ENCODE data around the gene RAP1GAP2. TPM values are rescaled to one million over a fixed set of nuclear protein-coding genes. Genes with fewer than 3 reads are reported as not detected.
A peak's percentile ranks its signal among the peaks of the same experiment; 100 is the strongest.

The RAP1GAP2 gene
- total RNA-seq, 4 donors from 2014 or later = 10.8 to 18.3 (median 12.6) TPM

DNA sequence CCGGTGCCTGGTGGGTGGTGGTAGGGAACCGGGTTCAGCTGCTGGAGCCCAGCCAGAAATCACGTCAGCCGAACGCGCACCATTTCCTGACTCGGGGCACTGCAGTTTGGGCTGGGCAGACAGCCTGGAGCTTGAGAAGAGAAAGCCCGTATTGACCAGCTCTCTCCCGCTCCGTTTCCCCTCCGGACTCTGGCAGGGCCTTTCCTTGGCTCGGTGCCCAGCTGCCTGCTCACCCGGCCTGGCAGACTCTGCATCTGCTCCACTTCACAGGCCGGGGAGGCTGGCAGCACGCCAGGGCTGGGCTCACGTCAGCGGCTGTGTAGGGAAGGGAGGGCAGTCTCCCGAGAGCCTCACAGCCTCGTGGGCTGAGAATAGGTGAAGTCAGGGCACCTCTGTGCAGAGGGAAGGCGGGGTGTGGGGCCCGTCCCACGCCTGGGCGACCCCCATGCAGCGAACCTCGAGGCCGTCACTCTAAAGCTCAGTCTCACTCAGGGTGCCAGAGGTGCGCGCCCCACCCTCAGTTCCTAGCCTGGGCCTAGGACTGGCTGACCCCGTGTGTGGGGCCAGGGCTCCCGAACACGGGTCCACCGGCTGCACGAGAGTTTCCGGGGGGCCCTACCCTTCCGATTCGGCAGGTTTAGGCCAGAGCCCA is 208.0 kb downstream of the RAP1GAP2 start:
- no peaks in the 10 kb centered on the region for H3K36me3 ChIP-seq
- TF ChIP-seq POLR2AphosphoS5 (IDR thresholded peaks at IDR 0.05) (peak in 1 of 3 donors; percentile 48), POLR2A (IDR thresholded peaks at IDR 0.05) (no peak)
- DNase-seq (ENCODE audit: low spot score in 2 of 2) = peak; percentile 98
- peak overlapping the region; percentile 34 for H3K4me3 ChIP-seq
- H3K9me3 ChIP-seq = no peaks in the 10 kb centered on the region
- 4% methylated on average over 17 of the region's 36 CpGs for WGBS
- peaks cover 30% of the 10 kb centered on the region for H3K4me1 ChIP-seq
- peak overlapping the region; percentile 78 for H3K27ac ChIP-seq
- no peaks in the 10 kb centered on the region for H3K27me3 ChIP-seq

DNA sequence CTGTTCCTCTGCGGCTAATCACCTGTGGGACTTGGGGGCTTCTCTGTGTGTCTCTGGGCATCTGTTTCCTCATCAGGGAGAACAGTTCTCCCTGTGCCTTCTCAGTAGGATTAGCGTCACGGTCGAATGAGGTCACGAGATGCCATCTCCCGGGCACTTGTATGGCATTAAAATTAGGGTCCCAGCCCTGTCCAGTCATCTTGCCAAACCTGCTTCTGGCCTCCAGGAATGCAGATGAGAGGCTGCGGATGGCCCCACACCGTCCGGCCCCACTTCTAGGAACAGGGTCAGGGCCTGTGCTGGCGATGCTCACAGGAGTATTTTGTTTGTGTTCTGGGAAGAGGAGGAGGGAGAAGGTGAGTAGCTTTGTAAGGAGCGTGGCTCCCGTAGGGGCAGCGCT is 208.7 kb downstream of the RAP1GAP2 start:
- H3K4me3 ChIP-seq = peak overlapping the region; percentile 34
- DNase-seq (ENCODE audit: low spot score in 2 of 2) = no peak

DNA sequence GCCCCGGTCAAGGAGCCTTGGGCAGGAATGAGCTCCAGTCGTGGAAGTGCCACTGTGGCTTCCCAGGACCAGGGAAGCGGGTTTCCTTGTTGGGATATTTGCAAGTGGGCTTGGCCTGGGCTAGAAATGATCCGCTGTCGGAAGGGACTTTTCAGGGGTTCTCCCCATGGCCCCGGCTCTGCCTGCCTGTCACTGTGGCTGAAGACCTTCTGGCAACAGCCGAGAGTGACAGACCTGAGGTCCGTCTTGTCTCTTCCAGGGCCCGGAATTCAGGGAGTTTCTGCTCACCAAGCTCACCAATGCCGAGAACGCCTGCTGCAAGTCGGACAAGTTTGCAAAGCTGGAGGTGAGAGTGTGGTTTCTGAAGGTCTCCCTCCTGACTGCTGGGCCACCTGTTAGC is 209.5 kb downstream of the RAP1GAP2 start:
- DNase-seq (ENCODE audit: low spot score in 2 of 2) = no peak
- Histone ChIP-seq H3K36me3 (peaks cover 5% of the 10 kb centered on the region), H3K4me3 (no peak overlapping the region), H3K27me3 (no peaks in the 10 kb centered on the region), H3K9me3 (no peaks in the 10 kb centered on the region), H3K27ac (no peak overlapping the region), H3K4me1 (peaks cover 30% of the 10 kb centered on the region)
- TF ChIP-seq, protein P1, sequence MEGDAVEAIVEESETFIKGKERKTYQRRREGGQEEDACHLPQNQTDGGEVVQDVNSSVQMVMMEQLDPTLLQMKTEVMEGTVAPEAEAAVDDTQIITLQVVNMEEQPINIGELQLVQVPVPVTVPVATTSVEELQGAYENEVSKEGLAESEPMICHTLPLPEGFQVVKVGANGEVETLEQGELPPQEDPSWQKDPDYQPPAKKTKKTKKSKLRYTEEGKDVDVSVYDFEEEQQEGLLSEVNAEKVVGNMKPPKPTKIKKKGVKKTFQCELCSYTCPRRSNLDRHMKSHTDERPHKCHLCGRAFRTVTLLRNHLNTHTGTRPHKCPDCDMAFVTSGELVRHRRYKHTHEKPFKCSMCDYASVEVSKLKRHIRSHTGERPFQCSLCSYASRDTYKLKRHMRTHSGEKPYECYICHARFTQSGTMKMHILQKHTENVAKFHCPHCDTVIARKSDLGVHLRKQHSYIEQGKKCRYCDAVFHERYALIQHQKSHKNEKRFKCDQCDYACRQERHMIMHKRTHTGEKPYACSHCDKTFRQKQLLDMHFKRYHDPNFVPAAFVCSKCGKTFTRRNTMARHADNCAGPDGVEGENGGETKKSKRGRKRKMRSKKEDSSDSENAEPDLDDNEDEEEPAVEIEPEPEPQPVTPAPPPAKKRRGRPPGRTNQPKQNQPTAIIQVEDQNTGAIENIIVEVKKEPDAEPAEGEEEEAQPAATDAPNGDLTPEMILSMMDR (IDR thresholded peaks at IDR 0.05) = no peak
- no peak for TF ChIP-seq EP300 (IDR thresholded peaks at IDR 0.05)
- TF ChIP-seq POLR2A (IDR thresholded peaks at IDR 0.05) = no peak
- no peak for TF ChIP-seq POLR2AphosphoS5 (IDR thresholded peaks at IDR 0.05)
- 95% methylated on average over 12 of the region's 12 CpGs for WGBS

More for the DNA sequence above, 208.7 kb downstream of the RAP1GAP2 start:
- peaks cover 30% of the 10 kb centered on the region for H3K4me1 ChIP-seq
- no peaks in the 10 kb centered on the region for H3K27me3 ChIP-seq
- peaks cover 5% of the 10 kb centered on the region for H3K36me3 ChIP-seq
- TF ChIP-seq EP300 (IDR thresholded peaks at IDR 0.05) (no peak), POLR2AphosphoS5 (IDR thresholded peaks at IDR 0.05) (no peak)
- peak overlapping the region; percentile 78 for H3K27ac ChIP-seq
- no peaks in the 10 kb centered on the region for H3K9me3 ChIP-seq
- 83% methylated on average over 8 of the region's 13 CpGs for WGBS

DNA sequence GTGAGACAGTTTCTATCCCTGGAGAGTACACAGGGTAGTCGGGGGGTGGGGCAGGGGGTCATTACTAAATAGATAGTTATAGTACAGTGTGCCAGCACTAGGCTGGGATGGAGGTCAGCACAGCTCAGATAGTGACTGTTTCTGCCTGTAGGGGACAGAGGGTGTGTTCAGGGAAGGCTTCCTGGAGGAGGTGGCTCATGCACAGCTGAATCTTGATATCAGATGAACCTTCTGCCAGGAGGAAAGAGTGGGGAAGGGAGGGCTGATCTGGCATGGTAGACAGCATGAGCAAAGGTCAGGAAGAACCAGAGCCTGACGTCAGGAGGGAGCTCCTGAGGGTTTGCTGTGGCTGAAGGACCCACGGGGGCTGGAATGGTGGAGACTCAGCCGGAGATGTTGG is 210.6 kb downstream of the RAP1GAP2 start:
- WGBS = 91% methylated on average over 4 of the region's 4 CpGs
- peaks cover 30% of the 10 kb centered on the region for H3K4me1 ChIP-seq

DNA sequence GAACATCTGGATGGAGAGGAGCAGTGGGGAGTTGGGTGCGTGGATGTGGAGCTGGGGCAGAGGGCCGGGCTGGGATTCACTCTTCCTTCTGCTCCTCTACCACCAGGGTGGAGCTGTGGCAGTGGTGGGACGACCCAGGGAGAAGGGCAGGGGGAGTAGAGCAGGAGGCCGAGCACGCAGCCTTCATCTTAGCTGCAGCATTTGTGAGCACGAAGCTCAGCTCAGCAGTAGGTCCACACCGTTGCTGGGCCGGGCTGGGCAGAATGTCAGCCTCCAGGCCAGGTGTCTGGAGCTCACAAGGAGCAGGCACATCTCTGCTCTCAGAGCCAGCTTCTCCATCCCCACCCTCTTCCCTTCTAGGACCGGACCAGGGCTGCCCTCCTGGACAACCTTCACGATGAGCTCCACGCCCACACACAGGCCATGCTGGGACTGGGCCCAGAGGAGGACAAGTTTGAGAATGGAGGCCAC is 211.4 kb downstream of the RAP1GAP2 start:
- Histone ChIP-seq H3K27me3 (no peaks in the 10 kb centered on the region), H3K9me3 (no peaks in the 10 kb centered on the region), H3K36me3 (peaks cover 5% of the 10 kb centered on the region), H3K4me1 (peaks cover 25% of the 10 kb centered on the region), H3K27ac (no peak overlapping the region), H3K4me3 (no peak overlapping the region)
- WGBS = 96% methylated on average over 11 of the region's 11 CpGs
- TF ChIP-seq POLR2A (IDR thresholded peaks at IDR 0.05) (no peak), EP300 (IDR thresholded peaks at IDR 0.05) (no peak), POLR2AphosphoS5 (IDR thresholded peaks at IDR 0.05) (no peak)
- TF ChIP-seq, protein P1 (IDR thresholded peaks at IDR 0.05) = no peak
- DNase-seq (ENCODE audit: low spot score in 2 of 2) = no peak

More for the DNA sequence above, 210.6 kb downstream of the RAP1GAP2 start:
- H3K27me3 ChIP-seq = no peaks in the 10 kb centered on the region
- H3K4me3 ChIP-seq = no peak overlapping the region
- DNase-seq (ENCODE audit: low spot score in 2 of 2) = no peak
- no peak overlapping the region for H3K27ac ChIP-seq
- no peaks in the 10 kb centered on the region for H3K9me3 ChIP-seq
- H3K36me3 ChIP-seq = peaks cover 5% of the 10 kb centered on the region
- TF ChIP-seq EP300 (IDR thresholded peaks at IDR 0.05) (no peak), POLR2A (IDR thresholded peaks at IDR 0.05) (no peak), POLR2AphosphoS5 (IDR thresholded peaks at IDR 0.05) (no peak)
- TF ChIP-seq, protein P1 (IDR thresholded peaks at IDR 0.05) = no peak

DNA sequence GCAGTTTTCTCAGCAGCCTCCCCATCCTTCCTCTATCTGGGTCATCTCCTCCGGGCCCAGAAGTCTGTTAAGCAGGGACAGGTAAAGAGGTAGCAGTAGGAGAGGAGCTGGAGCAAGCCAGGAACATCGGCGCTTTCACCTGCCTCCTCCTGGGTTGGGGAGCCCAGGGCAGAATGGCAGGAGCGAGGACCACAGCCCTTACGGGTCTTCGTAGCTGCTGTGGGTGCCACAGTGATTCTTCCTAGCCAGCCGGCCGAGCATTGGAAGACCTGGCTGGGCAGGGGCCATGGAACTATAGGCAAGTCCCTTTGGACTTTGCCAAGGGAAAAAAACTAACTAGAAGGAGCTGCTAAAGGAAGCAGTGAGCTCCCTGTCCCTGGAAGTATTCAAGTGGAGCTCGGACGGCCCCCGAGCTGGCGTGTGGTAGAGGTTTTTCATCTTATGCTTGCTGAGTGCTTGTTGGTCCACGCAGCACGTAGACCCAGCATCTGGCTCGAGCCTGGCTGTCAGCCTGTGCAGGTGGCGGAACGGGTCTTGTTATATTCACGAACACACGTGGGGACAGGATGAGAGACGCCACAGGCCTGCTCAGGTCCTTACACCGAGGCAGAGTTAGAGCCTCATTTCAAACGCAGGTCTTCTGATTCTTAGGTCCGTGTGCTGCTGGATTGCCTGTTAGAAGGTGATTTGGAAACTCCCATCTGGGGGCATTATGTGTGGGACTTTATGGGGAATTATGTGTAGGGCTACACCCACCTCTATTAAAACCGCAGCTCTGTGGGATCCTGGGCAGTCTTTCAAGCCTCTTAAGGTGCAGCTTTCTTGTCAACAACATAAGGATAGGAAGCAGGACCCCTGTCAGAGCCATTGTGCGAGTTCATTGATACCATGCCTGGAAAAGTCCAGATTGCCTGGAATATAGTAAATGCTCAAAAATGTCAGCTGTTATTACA is 212.4 kb downstream of the RAP1GAP2 start:
- Histone ChIP-seq H3K27ac (no peak overlapping the region), H3K36me3 (peaks cover 5% of the 10 kb centered on the region), H3K27me3 (no peaks in the 10 kb centered on the region), H3K4me3 (no peak overlapping the region), H3K9me3 (no peaks in the 10 kb centered on the region), H3K4me1 (peaks cover 18% of the 10 kb centered on the region)
- 81% methylated on average over 24 of the region's 25 CpGs for WGBS
- no peak for DNase-seq (ENCODE audit: low spot score in 2 of 2)
- no peak for TF ChIP-seq EP300 (IDR thresholded peaks at IDR 0.05)
